ENCODE measurements around the gene ARSD. TPM values are rescaled to one million over a fixed set of nuclear protein-coding genes. Genes with fewer than 3 reads are reported as not detected.

The ARSD gene
- polyA plus RNA-seq, 1 donor (not counting 4 experiments of a cell fraction or from before 2014, with no cell fraction given): 7.9 TPM

GRCh38 chrX:2974961-2975360 is 45.8 kb upstream of the ARSD start:
- no peaks in the 10 kb centered on the region for H3K79me2 ChIP-seq (ENCODE audit: control insufficient read depth, insufficient read depth, low read length)
- H3K4me2 ChIP-seq (ENCODE audit: control insufficient read depth, extremely low read depth, insufficient read depth, low read depth, low read length): no peak overlapping the region
- H4K20me1 ChIP-seq (ENCODE audit: control insufficient read depth, extremely low read depth, insufficient read depth, low read length): no peaks in the 10 kb centered on the region
- no peaks in the 10 kb centered on the region for H3K4me1 ChIP-seq (ENCODE audit: control insufficient read depth, extremely low read depth, insufficient read depth, low read length)
- no peaks in the 10 kb centered on the region for H3K9me1 ChIP-seq (ENCODE audit: control insufficient read depth, extremely low read depth, insufficient read depth, low read length)
- no peaks in the 10 kb centered on the region for H3K9me3 ChIP-seq (ENCODE audit: control insufficient read depth, low read depth, low read length)
- no peaks in the 10 kb centered on the region for H3K27me3 ChIP-seq (ENCODE audit: control insufficient read depth, extremely low read depth, insufficient read depth, low read length)
- DNase-seq (ENCODE audit: low read depth, low spot score): no peak
- H3K27ac ChIP-seq (ENCODE audit: control insufficient read depth, insufficient read depth, low read length): no peak overlapping the region
- H3K9ac ChIP-seq (ENCODE audit: control insufficient read depth, extremely low read depth, insufficient read depth, low read length): no peak overlapping the region
- no peak for FAIRE-seq
- no peak overlapping the region for H3K4me3 ChIP-seq (ENCODE audit: control insufficient read depth in 2 of 3, extremely low read depth in 1 of 3, insufficient read depth in 2 of 3, low read depth in 1 of 3, low read length in 3 of 3)
- no peaks in the 10 kb centered on the region for H3K36me3 ChIP-seq (ENCODE audit: control insufficient read depth in 2 of 2, extremely low read depth in 1 of 2, insufficient read depth in 2 of 2, low read length in 2 of 2)
- dilution Hi-C loops (cut with MboI; ENCODE audit: extremely low pct_ligation_motif_present, low sequenced_read_pairs): no loop called here
- TF ChIP-seq EZH2 (IDR thresholded peaks at IDR 0.05; ENCODE audit: low read length) (no peak), CTCF (optimal IDR thresholded peaks at IDR 0.05 in 1 of 3, IDR thresholded peaks at IDR 0.05 in 1 of 3, conservative IDR thresholded peaks at IDR 0.05 in 1 of 3; ENCODE audit: extremely low read depth in 1 of 3, insufficient read depth in 2 of 3, low read length in 3 of 3) (no peak)
- H2AFZ ChIP-seq (ENCODE audit: control insufficient read depth, low read length): no peak overlapping the region

GRCh38 chrX:2972391-2972790 is 43.3 kb upstream of the ARSD start:
- Histone ChIP-seq H3K27ac (ENCODE audit: control insufficient read depth, insufficient read depth, low read length) (no peak overlapping the region), H3K4me2 (ENCODE audit: control insufficient read depth, extremely low read depth, insufficient read depth, low read depth, low read length) (no peak overlapping the region), H3K36me3 (ENCODE audit: control insufficient read depth in 2 of 2, extremely low read depth in 1 of 2, insufficient read depth in 2 of 2, low read length in 2 of 2) (no peaks in the 10 kb centered on the region), H3K27me3 (ENCODE audit: control insufficient read depth, extremely low read depth, insufficient read depth, low read length) (no peaks in the 10 kb centered on the region), H3K9me1 (ENCODE audit: control insufficient read depth, extremely low read depth, insufficient read depth, low read length) (no peaks in the 10 kb centered on the region), H3K9ac (ENCODE audit: control insufficient read depth, extremely low read depth, insufficient read depth, low read length) (no peak overlapping the region), H3K79me2 (ENCODE audit: control insufficient read depth, insufficient read depth, low read length) (no peaks in the 10 kb centered on the region), H4K20me1 (ENCODE audit: control insufficient read depth, extremely low read depth, insufficient read depth, low read length) (no peaks in the 10 kb centered on the region), H2AFZ (ENCODE audit: control insufficient read depth, low read length) (no peak overlapping the region), H3K4me1 (ENCODE audit: control insufficient read depth, extremely low read depth, insufficient read depth, low read length) (no peaks in the 10 kb centered on the region), H3K9me3 (ENCODE audit: control insufficient read depth, low read depth, low read length) (no peaks in the 10 kb centered on the region), H3K4me3 (ENCODE audit: control insufficient read depth in 2 of 3, extremely low read depth in 1 of 3, insufficient read depth in 2 of 3, low read depth in 1 of 3, low read length in 3 of 3) (no peak overlapping the region)
- FAIRE-seq (no peak), DNase-seq (ENCODE audit: low read depth, low spot score) (no peak)
- dilution Hi-C loops (cut with MboI; ENCODE audit: extremely low pct_ligation_motif_present, low sequenced_read_pairs): no loop called here
- TF ChIP-seq EZH2 (IDR thresholded peaks at IDR 0.05; ENCODE audit: low read length): no peak
- TF ChIP-seq CTCF (optimal IDR thresholded peaks at IDR 0.05 in 1 of 3, IDR thresholded peaks at IDR 0.05 in 1 of 3, conservative IDR thresholded peaks at IDR 0.05 in 1 of 3; ENCODE audit: extremely low read depth in 1 of 3, insufficient read depth in 2 of 3, low read length in 3 of 3): no peak
